GM18519 (cell line): Measurements from ENCODE around the gene ZNF438.
"Not testable (repeated sequence)": the region's sequence is repeated elsewhere in the genome, so short reads cannot be mapped to it uniquely, and the experiment has no call there.

ENCODE experiments used
- ATAC-seq: cut with Tn5 transposase; IDR thresholded peaks from one replicate; pipeline ENCODE4 v1.9.1; 2021; ENCODE audit warnings: mild to moderate bottlenecking, moderate library complexity; ENCODE audit not compliant: unreplicated experiment, low FRiP score

ZNF438 gene

GRCh38 chr10:30818854-30819253 is 212.8 kb downstream of the ZNF438 start:
- no peak for ATAC-seq

- no peak for ATAC-seq
Measured at GRCh38 chr10:30818010-30818660, 213.5 kb downstream of the ZNF438 start.

GRCh38 chr10:30817541-30817940 is 214.1 kb downstream of the ZNF438 start:
- ATAC-seq = no peak

- no peak for ATAC-seq
Measured at GRCh38 chr10:30816820-30817171, 214.9 kb downstream of the ZNF438 start.

- ATAC-seq = no peak
Measured at GRCh38 chr10:30816159-30816819, 215.4 kb downstream of the ZNF438 start.

GRCh38 chr10:30813872-30814481 is 217.7 kb downstream of the ZNF438 start:
- ATAC-seq = no peak

- no peak for ATAC-seq
Measured at GRCh38 chr10:30812018-30812851, 219.4 kb downstream of the ZNF438 start.

- no peak for ATAC-seq
Measured at GRCh38 chr10:30811276-30812017, 220.2 kb downstream of the ZNF438 start.

- no peak for ATAC-seq
Measured at GRCh38 chr10:30810416-30810815, 221.2 kb downstream of the ZNF438 start.

GRCh38 chr10:30806850-30807249 is 224.8 kb downstream of the ZNF438 start:
- ATAC-seq = no peak

GRCh38 chr10:30805061-30805460 is 226.6 kb downstream of the ZNF438 start:
- no peak for ATAC-seq

- no peak for ATAC-seq
Measured at GRCh38 chr10:30804478-30805055, 227.1 kb downstream of the ZNF438 start.

GRCh38 chr10:30803892-30804322 is 227.8 kb downstream of the ZNF438 start:
- ATAC-seq = no peak

GRCh38 chr10:30803058-30803457 is 228.6 kb downstream of the ZNF438 start:
- no peak for ATAC-seq

- ATAC-seq = no peak
Measured at GRCh38 chr10:30800368-30800767, 231.3 kb downstream of the ZNF438 start.

GRCh38 chr10:30798646-30799185 is 232.9 kb downstream of the ZNF438 start:
- ATAC-seq = no peak

GRCh38 chr10:30795024-30795423 is 236.6 kb downstream of the ZNF438 start:
- not testable (repeated sequence) for ATAC-seq
